Loucy (cell line): ENCODE measurements around the gene ACE2.

Experiments
- H2AFZ ChIP-seq: fragments of 200-600 bp; sonication (generic); 2 replicates; pipeline ENCODE4 v1.6.0; 2016; ENCODE audit warnings: antibody characterized with exemption, mild to moderate bottlenecking, low read length, moderate library complexity
- H3F3A ChIP-seq: fragments of 200-600 bp; 2 replicates; pipeline ENCODE4 v1.6.0; 2016; ENCODE audit warnings: antibody characterized with exemption, low read depth, mild to moderate bottlenecking
- H3K27me3 ChIP-seq: fragments of 200-600 bp; sonication (generic); 2 replicates; pipeline ENCODE4 v1.6.1; 2014; ENCODE audit warnings: low read length, mild to moderate bottlenecking; ENCODE audit not compliant: insufficient read depth, poor library complexity, severe bottlenecking
- H3K36me3 ChIP-seq: fragments of 200-600 bp; sonication (generic); 2 replicates; pipeline ENCODE4 v1.6.1; 2016; ENCODE audit warnings: low read length; ENCODE audit not compliant: insufficient read depth
- H3K4me1 ChIP-seq: fragments of 200-600 bp; sonication (generic); 2 replicates; pipeline ENCODE4 v1.5.1; 2014; ENCODE audit warnings: low read length, mild to moderate bottlenecking; ENCODE audit not compliant: insufficient read depth, poor library complexity, severe bottlenecking
- H3K4me2 ChIP-seq: fragments of 200-600 bp; sonication (generic); 2 replicates; pipeline ENCODE4 v1.6.0; 2014; ENCODE audit warnings: antibody characterized with exemption, low read length, low read depth, mild to moderate bottlenecking; ENCODE audit not compliant: poor library complexity, severe bottlenecking
- H3K4me3 ChIP-seq: fragments of 200-600 bp; sonication (generic); 2 replicates; pipeline ENCODE4 v1.5.1; 2014; ENCODE audit warnings: low read length, mild to moderate bottlenecking, mixed read lengths; ENCODE audit not compliant: poor library complexity, severe bottlenecking
- H3K79me2 ChIP-seq: fragments of 200-600 bp; sonication (generic); 2 replicates; pipeline ENCODE4 v1.6.1; 2014; ENCODE audit warnings: low read length; ENCODE audit not compliant: insufficient read depth
- H3K9ac ChIP-seq: fragments of 200-600 bp; sonication (generic); 2 replicates; pipeline ENCODE4 v1.6.0; 2014; ENCODE audit warnings: mild to moderate bottlenecking, low read depth, low read length, moderate library complexity; ENCODE audit not compliant: poor library complexity, severe bottlenecking
- H3K9me2 ChIP-seq: fragments of 200-600 bp; sonication (generic); replicated peaks from 2 replicates; pipeline ENCODE4 v1.6.1; 2016; ENCODE audit warnings: low read depth, low read length, mixed read lengths
- H3K9me3 ChIP-seq: fragments of 200-600 bp; sonication (generic); 2 replicates; pipeline ENCODE4 v1.6.1; 2014; ENCODE audit warnings: mild to moderate bottlenecking, antibody characterized with exemption, low read length, low read depth; ENCODE audit not compliant: insufficient read depth
- H4K20me1 ChIP-seq: fragments of 200-600 bp; sonication (generic); 2 replicates; pipeline ENCODE4 v1.6.0; 2014; ENCODE audit warnings: antibody characterized with exemption, low read length, mild to moderate bottlenecking; ENCODE audit not compliant: insufficient read depth, poor library complexity, severe bottlenecking
- EZH2phosphoT487 ChIP-seq: fragments of 200-600 bp; IDR thresholded peaks from 2 replicates; pipeline ENCODE4 v1.6.1; 2018; ENCODE audit warnings: antibody characterized with exemption, mild to moderate bottlenecking, moderate library complexity, borderline replicate concordance
- TF ChIP-seq, protein P1 (sequence below): fragments of 200-600 bp; sonication (generic); conservative IDR thresholded peaks from 2 replicates; pipeline ENCODE4 v1.5.1; 2014; ENCODE audit warnings: mild to moderate bottlenecking, antibody characterized with exemption, low read length

ACE2 gene

DNA sequence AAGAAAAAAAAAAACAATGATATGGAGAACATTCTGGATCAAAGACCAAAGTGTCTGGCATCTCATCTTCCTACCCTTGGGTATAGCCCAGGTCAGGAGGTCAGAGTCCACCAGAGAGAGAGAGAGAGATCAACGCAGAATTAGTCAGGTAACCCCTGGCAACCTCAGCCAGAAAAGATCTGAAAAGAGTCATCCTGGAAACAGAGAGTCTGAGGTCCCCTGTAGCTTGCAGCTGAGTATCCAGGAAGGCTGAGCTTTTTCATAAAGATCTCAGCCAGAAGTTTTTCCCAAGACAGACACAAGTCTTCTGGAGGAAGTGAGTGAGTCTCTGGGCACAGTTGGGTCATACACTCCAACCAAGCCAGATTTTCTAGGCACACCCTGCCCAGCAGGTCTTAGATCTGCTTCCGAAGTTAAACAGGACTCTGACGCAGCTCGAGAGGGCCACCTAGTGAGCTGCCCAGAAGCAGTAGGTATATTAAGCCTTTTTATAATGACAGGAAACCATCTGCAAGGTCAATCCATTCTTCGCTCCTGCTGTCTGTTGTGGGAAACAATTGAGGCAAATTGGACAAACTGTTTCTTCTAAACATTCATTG lies 35.7 kb downstream of the ACE2 start:
- H3K4me1 ChIP-seq, result peaks cover 5% of the 10 kb centered on the region
- no peaks in the 10 kb centered on the region for H3K9me2 ChIP-seq
- no peak overlapping the region for H3K4me3 ChIP-seq
- H2AFZ ChIP-seq, result peak overlapping the region; percentile 73
- H3F3A ChIP-seq, result no peaks in the 10 kb centered on the region
- H4K20me1 ChIP-seq, result no peaks in the 10 kb centered on the region
- H3K4me2 ChIP-seq, result no peak overlapping the region
- H3K27me3 ChIP-seq, result no peaks in the 10 kb centered on the region
- no peaks in the 10 kb centered on the region for H3K79me2 ChIP-seq
- H3K36me3 ChIP-seq, result no peaks in the 10 kb centered on the region
- no peak for TF ChIP-seq EZH2phosphoT487
- TF ChIP-seq, protein P1, sequence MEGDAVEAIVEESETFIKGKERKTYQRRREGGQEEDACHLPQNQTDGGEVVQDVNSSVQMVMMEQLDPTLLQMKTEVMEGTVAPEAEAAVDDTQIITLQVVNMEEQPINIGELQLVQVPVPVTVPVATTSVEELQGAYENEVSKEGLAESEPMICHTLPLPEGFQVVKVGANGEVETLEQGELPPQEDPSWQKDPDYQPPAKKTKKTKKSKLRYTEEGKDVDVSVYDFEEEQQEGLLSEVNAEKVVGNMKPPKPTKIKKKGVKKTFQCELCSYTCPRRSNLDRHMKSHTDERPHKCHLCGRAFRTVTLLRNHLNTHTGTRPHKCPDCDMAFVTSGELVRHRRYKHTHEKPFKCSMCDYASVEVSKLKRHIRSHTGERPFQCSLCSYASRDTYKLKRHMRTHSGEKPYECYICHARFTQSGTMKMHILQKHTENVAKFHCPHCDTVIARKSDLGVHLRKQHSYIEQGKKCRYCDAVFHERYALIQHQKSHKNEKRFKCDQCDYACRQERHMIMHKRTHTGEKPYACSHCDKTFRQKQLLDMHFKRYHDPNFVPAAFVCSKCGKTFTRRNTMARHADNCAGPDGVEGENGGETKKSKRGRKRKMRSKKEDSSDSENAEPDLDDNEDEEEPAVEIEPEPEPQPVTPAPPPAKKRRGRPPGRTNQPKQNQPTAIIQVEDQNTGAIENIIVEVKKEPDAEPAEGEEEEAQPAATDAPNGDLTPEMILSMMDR, result peak; percentile 66
- no peak overlapping the region for H3K9ac ChIP-seq
- no peaks in the 10 kb centered on the region for H3K9me3 ChIP-seq

DNA sequence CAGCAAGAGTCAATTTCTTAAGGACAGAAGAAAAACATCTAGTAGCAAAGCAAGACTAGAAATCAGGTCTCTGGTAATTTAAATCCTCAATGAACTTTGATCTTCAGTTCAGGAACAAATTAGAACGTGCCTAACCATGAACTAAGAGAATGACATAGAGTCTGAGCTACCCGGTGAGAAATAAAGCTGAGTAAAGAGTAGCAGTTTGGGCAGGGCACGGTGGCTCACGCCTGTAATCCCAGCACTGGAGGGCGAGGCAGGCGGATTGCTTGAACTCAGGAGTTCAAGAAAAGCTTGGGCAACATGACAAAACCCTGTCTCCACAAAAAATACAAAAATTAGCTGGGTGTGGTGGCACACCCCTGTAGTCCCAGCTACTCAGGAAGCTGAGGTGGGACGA lies 37.7 kb downstream of the ACE2 start:
- Histone ChIP-seq H3K36me3 (no peaks in the 10 kb centered on the region), H3K79me2 (no peaks in the 10 kb centered on the region), H2AFZ (no peak overlapping the region), H3K9me2 (no peaks in the 10 kb centered on the region), H3K4me1 (peaks cover 5% of the 10 kb centered on the region), H3K9me3 (no peaks in the 10 kb centered on the region), H3K4me3 (no peak overlapping the region), H3K9ac (no peak overlapping the region), H3K27me3 (no peaks in the 10 kb centered on the region), H3K4me2 (no peak overlapping the region), H3F3A (no peaks in the 10 kb centered on the region), H4K20me1 (no peaks in the 10 kb centered on the region)
- no peak for TF ChIP-seq EZH2phosphoT487

DNA sequence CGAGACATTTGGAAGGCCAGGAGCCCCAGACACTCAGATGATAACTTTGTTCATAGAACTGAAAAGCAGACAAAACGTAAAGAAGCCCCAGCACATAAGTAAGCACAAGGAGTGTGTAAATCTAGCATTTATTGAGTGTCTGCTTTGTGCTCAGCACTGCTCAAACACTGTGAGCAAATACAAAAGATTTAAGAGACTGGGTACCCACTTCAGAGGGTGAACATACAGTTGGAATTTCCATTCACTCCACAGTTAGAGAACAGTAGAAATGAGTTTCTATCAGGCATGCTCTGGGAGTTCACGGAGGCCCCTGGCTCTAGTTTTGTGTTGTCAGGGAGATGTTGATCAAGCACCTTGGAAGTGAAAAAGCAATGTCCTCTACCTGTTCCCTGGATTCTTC lies 39.8 kb downstream of the ACE2 start:
- H2AFZ ChIP-seq, result no peak overlapping the region
- H3K79me2 ChIP-seq, result no peaks in the 10 kb centered on the region
- H4K20me1 ChIP-seq, result no peaks in the 10 kb centered on the region
- H3K9ac ChIP-seq, result no peak overlapping the region
- no peak overlapping the region for H3K4me2 ChIP-seq
- no peaks in the 10 kb centered on the region for H3F3A ChIP-seq
- H3K4me3 ChIP-seq, result no peak overlapping the region
- no peaks in the 10 kb centered on the region for H3K36me3 ChIP-seq
- H3K9me3 ChIP-seq, result no peaks in the 10 kb centered on the region
- no peak for TF ChIP-seq EZH2phosphoT487
- TF ChIP-seq, protein P1, result no peak
- H3K4me1 ChIP-seq, result peaks cover 5% of the 10 kb centered on the region
- H3K9me2 ChIP-seq, result no peaks in the 10 kb centered on the region
- H3K27me3 ChIP-seq, result no peaks in the 10 kb centered on the region

DNA sequence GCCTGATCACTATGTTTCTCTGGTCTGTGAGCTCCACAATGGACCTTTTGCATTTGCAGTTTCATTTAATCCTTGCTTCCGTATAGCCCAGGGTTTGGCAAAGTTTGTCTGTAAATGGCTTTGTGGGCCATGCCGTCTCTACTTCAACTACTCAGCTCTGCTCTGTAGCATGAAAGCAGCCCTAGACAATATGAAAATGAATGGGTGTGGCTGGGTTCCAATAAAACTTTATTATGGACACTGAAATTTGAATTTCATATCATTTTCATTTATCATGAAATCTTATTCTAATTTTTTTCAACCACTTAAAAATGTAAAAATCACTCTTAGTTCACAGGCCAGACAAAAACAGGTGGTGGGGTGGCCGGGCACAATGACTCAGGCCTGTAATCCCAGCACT lies 41.5 kb downstream of the ACE2 start:
- Histone ChIP-seq H3K4me3 (no peak overlapping the region), H3K4me1 (no peaks in the 10 kb centered on the region), H3K9ac (no peak overlapping the region), H4K20me1 (no peaks in the 10 kb centered on the region), H3K4me2 (no peak overlapping the region), H3K27me3 (no peaks in the 10 kb centered on the region), H3F3A (no peaks in the 10 kb centered on the region), H3K79me2 (no peaks in the 10 kb centered on the region), H3K36me3 (no peaks in the 10 kb centered on the region), H3K9me2 (no peaks in the 10 kb centered on the region), H2AFZ (no peak overlapping the region), H3K9me3 (no peaks in the 10 kb centered on the region)
- no peak for TF ChIP-seq EZH2phosphoT487
- TF ChIP-seq, protein P1, result no peak
